ENCODE results near the gene PPFIA4.
A peak's percentile ranks its signal among the peaks of the same experiment; 100 is the strongest.

PPFIA4 gene

GRCh38 chr1:203040513-203041275, 14.4 kb downstream of the PPFIA4 start:
- no peak for DNase-seq (ENCODE audit: low spot score)

- no peak for DNase-seq (ENCODE audit: low spot score)
Measured at GRCh38 chr1:203041351-203041932, 15.2 kb downstream of the PPFIA4 start.

GRCh38 chr1:203043830-203044545, 17.7 kb downstream of the PPFIA4 start:
- DNase-seq (ENCODE audit: low spot score) = no peak

- no peak for DNase-seq (ENCODE audit: low spot score)
Measured at GRCh38 chr1:203044546-203045250, 18.4 kb downstream of the PPFIA4 start.

- no peak for DNase-seq (ENCODE audit: low spot score)
Measured at GRCh38 chr1:203045336-203045735, 19.0 kb downstream of the PPFIA4 start.

- no peak for DNase-seq (ENCODE audit: low spot score)
Measured at GRCh38 chr1:203045821-203046594, 19.7 kb downstream of the PPFIA4 start.

GRCh38 chr1:203046984-203047630, 20.8 kb downstream of the PPFIA4 start:
- peak; percentile 87 for DNase-seq (ENCODE audit: low spot score)

- DNase-seq (ENCODE audit: low spot score) = no peak
Measured at GRCh38 chr1:203048086-203048485, 21.8 kb downstream of the PPFIA4 start.

GRCh38 chr1:203048555-203049051, 22.3 kb downstream of the PPFIA4 start:
- DNase-seq (ENCODE audit: low spot score) = no peak

- DNase-seq (ENCODE audit: low spot score) = no peak
Measured at GRCh38 chr1:203049077-203049476, 22.8 kb downstream of the PPFIA4 start.

- DNase-seq (ENCODE audit: low spot score) = no peak
Measured at GRCh38 chr1:203049576-203050180, 23.4 kb downstream of the PPFIA4 start.

GRCh38 chr1:203050826-203051225, 24.5 kb downstream of the PPFIA4 start:
- no peak for DNase-seq (ENCODE audit: low spot score)

GRCh38 chr1:203051841-203052324, 25.6 kb downstream of the PPFIA4 start:
- no peak for DNase-seq (ENCODE audit: low spot score)

- no peak for DNase-seq (ENCODE audit: low spot score)
Measured at GRCh38 chr1:203052601-203053000, 26.3 kb downstream of the PPFIA4 start.

- no peak for DNase-seq (ENCODE audit: low spot score)
Measured at GRCh38 chr1:203054184-203054583, 27.9 kb downstream of the PPFIA4 start.

GRCh38 chr1:203054642-203055041, 28.4 kb downstream of the PPFIA4 start:
- DNase-seq (ENCODE audit: low spot score) = no peak

- no peak for DNase-seq (ENCODE audit: low spot score)
Measured at GRCh38 chr1:203055161-203055799, 29.0 kb downstream of the PPFIA4 start.

GRCh38 chr1:203056012-203056411, 29.7 kb downstream of the PPFIA4 start:
- no peak for DNase-seq (ENCODE audit: low spot score)

- no peak for DNase-seq (ENCODE audit: low spot score)
Measured at GRCh38 chr1:203056516-203056915, 30.2 kb downstream of the PPFIA4 start.

Data from RKO (cell line).